ENCODE data around the gene ACSL6. TPM values are rescaled to one million over a fixed set of nuclear protein-coding genes. Genes with fewer than 3 reads are reported as not detected.

The ACSL6 gene
- total RNA-seq, 2 donors from 2014 or later, result 1.4 to 6.7 TPM

GRCh38 chr5:132001647-132002561 is 9.6 kb downstream of the ACSL6 start:
- Mint-ChIP-seq H3K4me3 (peak overlapping the region; percentile 49), H3K9me3 (no peaks in the 10 kb centered on the region), H3K27ac (peak overlapping the region; percentile 60), H3K4me1 (peaks cover 48% of the 10 kb centered on the region), H3K36me3 (ENCODE audit: low read depth) (no peaks in the 10 kb centered on the region), H3K27me3 (no peaks in the 10 kb centered on the region)
- no peak for ATAC-seq (replicated peaks)

- Mint-ChIP-seq H3K36me3 (ENCODE audit: low read depth) (no peaks in the 10 kb centered on the region), H3K27ac (no peak overlapping the region), H3K9me3 (no peaks in the 10 kb centered on the region), H3K4me3 (peak overlapping the region; percentile 49), H3K27me3 (no peaks in the 10 kb centered on the region), H3K4me1 (peaks cover 53% of the 10 kb centered on the region)
- ATAC-seq (replicated peaks), result peak; percentile 79
Observed at GRCh38 chr5:132000677-132001453, 10.6 kb downstream of the ACSL6 start.

- H3K4me3 Mint-ChIP-seq, result no peak overlapping the region
- H3K27ac Mint-ChIP-seq, result no peak overlapping the region
- no peaks in the 10 kb centered on the region for H3K9me3 Mint-ChIP-seq
- no peak for ATAC-seq (replicated peaks)
- no peaks in the 10 kb centered on the region for H3K36me3 Mint-ChIP-seq (ENCODE audit: low read depth)
- H3K4me1 Mint-ChIP-seq, result peaks cover 49% of the 10 kb centered on the region
- no peaks in the 10 kb centered on the region for H3K27me3 Mint-ChIP-seq
Observed at GRCh38 chr5:132000241-132000490, 11.3 kb downstream of the ACSL6 start.

GRCh38 chr5:131999441-132000240 is 11.8 kb downstream of the ACSL6 start:
- no peak overlapping the region for H3K4me3 Mint-ChIP-seq
- no peaks in the 10 kb centered on the region for H3K36me3 Mint-ChIP-seq (ENCODE audit: low read depth)
- no peaks in the 10 kb centered on the region for H3K9me3 Mint-ChIP-seq
- peaks cover 48% of the 10 kb centered on the region for H3K4me1 Mint-ChIP-seq
- H3K27me3 Mint-ChIP-seq, result no peaks in the 10 kb centered on the region
- H3K27ac Mint-ChIP-seq, result no peak overlapping the region
- no peak for ATAC-seq (replicated peaks)

- no peak for ATAC-seq (replicated peaks)
- no peak overlapping the region for H3K4me3 Mint-ChIP-seq
- no peak overlapping the region for H3K27ac Mint-ChIP-seq
- peaks cover 48% of the 10 kb centered on the region for H3K4me1 Mint-ChIP-seq
- H3K9me3 Mint-ChIP-seq, result no peaks in the 10 kb centered on the region
- H3K27me3 Mint-ChIP-seq, result no peaks in the 10 kb centered on the region
- H3K36me3 Mint-ChIP-seq (ENCODE audit: low read depth), result no peaks in the 10 kb centered on the region
Observed at GRCh38 chr5:131999041-131999440, 12.4 kb downstream of the ACSL6 start.

- Mint-ChIP-seq H3K4me1 (peaks cover 48% of the 10 kb centered on the region), H3K9me3 (no peaks in the 10 kb centered on the region), H3K4me3 (no peak overlapping the region), H3K36me3 (ENCODE audit: low read depth) (no peaks in the 10 kb centered on the region), H3K27ac (no peak overlapping the region), H3K27me3 (no peaks in the 10 kb centered on the region)
- ATAC-seq (replicated peaks), result no peak
Observed at GRCh38 chr5:131998431-131999040, 12.9 kb downstream of the ACSL6 start.

- Mint-ChIP-seq H3K4me3 (no peak overlapping the region), H3K36me3 (ENCODE audit: low read depth) (no peaks in the 10 kb centered on the region), H3K27ac (no peak overlapping the region), H3K27me3 (no peaks in the 10 kb centered on the region), H3K9me3 (no peaks in the 10 kb centered on the region), H3K4me1 (peaks cover 46% of the 10 kb centered on the region)
- ATAC-seq (replicated peaks), result no peak
Observed at GRCh38 chr5:131997727-131998117, 13.7 kb downstream of the ACSL6 start.

- no peak for ATAC-seq (replicated peaks)
- H3K36me3 Mint-ChIP-seq (ENCODE audit: low read depth), result no peaks in the 10 kb centered on the region
- H3K27ac Mint-ChIP-seq, result peak overlapping the region; percentile 23
- no peak overlapping the region for H3K4me3 Mint-ChIP-seq
- H3K4me1 Mint-ChIP-seq, result peaks cover 40% of the 10 kb centered on the region
- no peaks in the 10 kb centered on the region for H3K9me3 Mint-ChIP-seq
- no peaks in the 10 kb centered on the region for H3K27me3 Mint-ChIP-seq
Observed at GRCh38 chr5:131997026-131997726, 14.3 kb downstream of the ACSL6 start.

GRCh38 chr5:131996210-131997025 is 15.0 kb downstream of the ACSL6 start:
- Mint-ChIP-seq H3K27ac (peak overlapping the region; percentile 23), H3K9me3 (no peaks in the 10 kb centered on the region), H3K27me3 (no peaks in the 10 kb centered on the region), H3K4me1 (peaks cover 33% of the 10 kb centered on the region), H3K4me3 (no peak overlapping the region), H3K36me3 (ENCODE audit: low read depth) (no peaks in the 10 kb centered on the region)
- peak; percentile 18 for ATAC-seq (replicated peaks)

- no peak overlapping the region for H3K27ac Mint-ChIP-seq
- ATAC-seq (replicated peaks), result no peak
- no peaks in the 10 kb centered on the region for H3K9me3 Mint-ChIP-seq
- peaks cover 20% of the 10 kb centered on the region for H3K4me1 Mint-ChIP-seq
- H3K4me3 Mint-ChIP-seq, result no peak overlapping the region
- no peaks in the 10 kb centered on the region for H3K27me3 Mint-ChIP-seq
- H3K36me3 Mint-ChIP-seq (ENCODE audit: low read depth), result no peaks in the 10 kb centered on the region
Observed at GRCh38 chr5:131994533-131995226, 16.8 kb downstream of the ACSL6 start.

- no peaks in the 10 kb centered on the region for H3K36me3 Mint-ChIP-seq (ENCODE audit: low read depth)
- no peak overlapping the region for H3K27ac Mint-ChIP-seq
- H3K4me3 Mint-ChIP-seq, result no peak overlapping the region
- no peaks in the 10 kb centered on the region for H3K9me3 Mint-ChIP-seq
- ATAC-seq (replicated peaks), result no peak
- H3K4me1 Mint-ChIP-seq, result peaks cover 19% of the 10 kb centered on the region
- no peaks in the 10 kb centered on the region for H3K27me3 Mint-ChIP-seq
Observed at GRCh38 chr5:131994090-131994489, 17.4 kb downstream of the ACSL6 start.

GRCh38 chr5:131993676-131994075 is 17.8 kb downstream of the ACSL6 start:
- no peaks in the 10 kb centered on the region for H3K9me3 Mint-ChIP-seq
- no peaks in the 10 kb centered on the region for H3K27me3 Mint-ChIP-seq
- no peak overlapping the region for H3K27ac Mint-ChIP-seq
- H3K4me1 Mint-ChIP-seq, result peaks cover 15% of the 10 kb centered on the region
- no peak for ATAC-seq (replicated peaks)
- no peaks in the 10 kb centered on the region for H3K36me3 Mint-ChIP-seq (ENCODE audit: low read depth)
- no peak overlapping the region for H3K4me3 Mint-ChIP-seq

GRCh38 chr5:131992370-131992769 is 19.1 kb downstream of the ACSL6 start:
- Mint-ChIP-seq H3K9me3 (no peaks in the 10 kb centered on the region), H3K27ac (no peak overlapping the region), H3K27me3 (no peaks in the 10 kb centered on the region), H3K36me3 (ENCODE audit: low read depth) (no peaks in the 10 kb centered on the region), H3K4me3 (no peak overlapping the region), H3K4me1 (peaks cover 8% of the 10 kb centered on the region)
- ATAC-seq (replicated peaks), result no peak
